Measurements from ENCODE around the gene TPPP2.

DNA sequence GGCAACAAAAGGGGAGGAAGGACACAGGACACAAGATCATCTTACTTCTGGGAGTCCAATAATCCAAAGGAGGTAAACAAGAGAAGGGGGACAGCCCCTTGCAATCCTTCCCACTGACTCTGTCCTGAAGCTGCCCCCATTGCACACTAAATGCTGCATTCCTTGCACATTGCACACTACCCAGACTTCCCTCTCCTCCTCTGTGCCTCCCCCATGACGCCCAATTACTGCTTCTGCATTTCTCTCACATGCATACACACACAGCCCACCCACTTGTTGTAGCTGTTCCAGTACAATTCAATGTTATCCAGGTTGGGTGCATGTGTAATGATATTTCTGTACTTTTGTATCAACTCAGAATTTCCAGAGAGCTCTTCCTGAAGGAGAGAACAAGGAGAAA lies 10.7 kb upstream of the TPPP2 start:
- TF ChIP-seq RCOR1 (IDR thresholded peaks at IDR 0.05; ENCODE audit: borderline replicate concordance in 1 of 2, low read depth in 2 of 2, low read length in 2 of 2) (no peak), FOSL1 (tag; conservative IDR thresholded peaks at IDR 0.05) (no peak), EZH2 (IDR thresholded peaks at IDR 0.05; ENCODE audit: borderline replicate concordance, low read depth, low read length) (no peak)

Data from K562 (cell line).